ENCODE results near the gene GPC3.

DNA sequence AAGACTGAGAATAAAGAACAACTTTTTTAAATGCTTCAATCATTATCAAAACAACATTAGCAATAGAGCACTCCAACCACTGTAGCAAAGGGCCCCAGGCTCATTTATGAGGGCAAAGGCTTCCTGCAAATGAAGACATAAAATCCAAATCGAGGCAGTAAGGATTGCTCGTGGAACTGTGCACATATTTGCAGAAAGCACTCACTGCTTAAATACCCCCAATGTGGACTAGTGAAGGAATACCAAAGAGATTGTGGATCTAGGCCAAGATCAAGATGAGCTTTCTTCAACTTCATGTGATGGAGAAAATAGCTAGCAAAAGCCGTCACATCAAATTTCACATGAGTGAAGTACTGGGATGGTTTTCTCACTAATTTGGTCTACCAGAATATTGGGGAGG is 35.2 kb downstream of the GPC3 start:
- TF ChIP-seq, protein P1, sequence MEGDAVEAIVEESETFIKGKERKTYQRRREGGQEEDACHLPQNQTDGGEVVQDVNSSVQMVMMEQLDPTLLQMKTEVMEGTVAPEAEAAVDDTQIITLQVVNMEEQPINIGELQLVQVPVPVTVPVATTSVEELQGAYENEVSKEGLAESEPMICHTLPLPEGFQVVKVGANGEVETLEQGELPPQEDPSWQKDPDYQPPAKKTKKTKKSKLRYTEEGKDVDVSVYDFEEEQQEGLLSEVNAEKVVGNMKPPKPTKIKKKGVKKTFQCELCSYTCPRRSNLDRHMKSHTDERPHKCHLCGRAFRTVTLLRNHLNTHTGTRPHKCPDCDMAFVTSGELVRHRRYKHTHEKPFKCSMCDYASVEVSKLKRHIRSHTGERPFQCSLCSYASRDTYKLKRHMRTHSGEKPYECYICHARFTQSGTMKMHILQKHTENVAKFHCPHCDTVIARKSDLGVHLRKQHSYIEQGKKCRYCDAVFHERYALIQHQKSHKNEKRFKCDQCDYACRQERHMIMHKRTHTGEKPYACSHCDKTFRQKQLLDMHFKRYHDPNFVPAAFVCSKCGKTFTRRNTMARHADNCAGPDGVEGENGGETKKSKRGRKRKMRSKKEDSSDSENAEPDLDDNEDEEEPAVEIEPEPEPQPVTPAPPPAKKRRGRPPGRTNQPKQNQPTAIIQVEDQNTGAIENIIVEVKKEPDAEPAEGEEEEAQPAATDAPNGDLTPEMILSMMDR (IDR thresholded peaks at IDR 0.05; ENCODE audit: low read depth, low read length, poor library complexity, severe bottlenecking), result no peak
- no peak for TF ChIP-seq EZH2phosphoT487 (IDR thresholded peaks at IDR 0.05; ENCODE audit: borderline replicate concordance, low read length)

Measured in DOHH2 (cell line).